Gastroesophageal sphincter (tissue), 4 donors: ENCODE measurements around the gene MGAT5B. TPM values are rescaled to one million over a fixed set of nuclear protein-coding genes. Genes with fewer than 3 reads are reported as not detected.
"Not testable (repeated sequence)": the region's sequence is repeated elsewhere in the genome, so short reads cannot be mapped to it uniquely, and the experiment has no call there.

ENCODE experiments used
- ATAC-seq: fragments of 150-250 bp; one replicate; pipeline ENCODE4 v1.9.1; 2016; ENCODE audit warnings: mild to moderate bottlenecking, moderate library complexity
- H3K27ac ChIP-seq, 4 donors: fragments of 200-600 bp; sonication (generic) in 3 of 4; 1 replicate in 3 of 4; 2 replicates in 1 of 4; pipeline ENCODE4 v1.5.1; 2016 to 2019
- H3K27me3 ChIP-seq: fragments of 200-600 bp; sonication (generic); one replicate; pipeline ENCODE4 v1.5.1; 2019
- H3K36me3 ChIP-seq, 2 donors: fragments of 200-600 bp; sonication (generic); one replicate each; pipeline ENCODE4 v1.5.1; 2019; ENCODE audit warnings: control low read depth in 1 of 2
- H3K4me1 ChIP-seq, 3 donors: fragments of 200-600 bp; sonication (generic); 1 replicate in 2 of 3; 2 replicates in 1 of 3; pipeline ENCODE4 v1.5.1; 2016 to 2019; ENCODE audit warnings: control low read depth in 2 of 3
- H3K4me3 ChIP-seq, 2 donors: fragments of 200-600 bp; sonication (generic); one replicate each; pipeline ENCODE4 v1.5.1; 2019; ENCODE audit warnings: mild to moderate bottlenecking in 1 of 2, moderate library complexity in 1 of 2
- H3K9me3 ChIP-seq, 3 donors: fragments of 200-600 bp; sonication (generic); one replicate each; pipeline ENCODE4 v1.5.1; 2017 to 2019; ENCODE audit warnings: control low read depth in 2 of 3
- EP300 ChIP-seq: sonication (generic); formaldehyde crosslinking; IDR thresholded peaks from one replicate; pipeline ENCODE4 v1.6.1; 2017; ENCODE audit warnings: antibody characterized with exemption, mild to moderate bottlenecking
- POLR2A ChIP-seq, 2 donors: fragments of 450-650 bp; IDR thresholded peaks; one replicate each; pipeline ENCODE4 v1.6.1; 2017; ENCODE audit warnings: antibody characterized with exemption in 2 of 2, mild to moderate bottlenecking in 2 of 2, moderate library complexity in 1 of 2
- POLR2AphosphoS5 ChIP-seq: sonication (generic); formaldehyde crosslinking; IDR thresholded peaks from one replicate; pipeline ENCODE4 v1.6.1; 2017; ENCODE audit warnings: antibody characterized with exemption
- WGBS, 2 donors: methylation state at CpG; one replicate each; pipeline ENCODE4 v1.1.5; 2018; ENCODE audit warnings: low coverage in 1 of 2; 5-methylcytosine and 5-hydroxymethylcytosine counted together
- total RNA-seq, 4 donors: library from RNA; depleted of rRNA; stranded (reverse); fragments of >200 nt; gene quantifications; one replicate each; pipeline ENCODE4 v1.1.0, GENCODE V29; 2016
- TF ChIP-seq, protein P1 (sequence below), 4 experiments: fragments of 200-600 bp in 2 of 4; fragments of 450-650 bp in 2 of 4; sonication (generic) in 1 of 4; IDR thresholded peaks; one replicate each; pipeline ENCODE4 v1.5.1; 2017 to 2019; ENCODE audit warnings: antibody characterized with exemption in 4 of 4, mild to moderate bottlenecking in 2 of 4, moderate library complexity in 2 of 4

Gene MGAT5B
- total RNA-seq, 4 donors from 2014 or later = 0.12 to 0.81 (median 0.29) TPM

DNA sequence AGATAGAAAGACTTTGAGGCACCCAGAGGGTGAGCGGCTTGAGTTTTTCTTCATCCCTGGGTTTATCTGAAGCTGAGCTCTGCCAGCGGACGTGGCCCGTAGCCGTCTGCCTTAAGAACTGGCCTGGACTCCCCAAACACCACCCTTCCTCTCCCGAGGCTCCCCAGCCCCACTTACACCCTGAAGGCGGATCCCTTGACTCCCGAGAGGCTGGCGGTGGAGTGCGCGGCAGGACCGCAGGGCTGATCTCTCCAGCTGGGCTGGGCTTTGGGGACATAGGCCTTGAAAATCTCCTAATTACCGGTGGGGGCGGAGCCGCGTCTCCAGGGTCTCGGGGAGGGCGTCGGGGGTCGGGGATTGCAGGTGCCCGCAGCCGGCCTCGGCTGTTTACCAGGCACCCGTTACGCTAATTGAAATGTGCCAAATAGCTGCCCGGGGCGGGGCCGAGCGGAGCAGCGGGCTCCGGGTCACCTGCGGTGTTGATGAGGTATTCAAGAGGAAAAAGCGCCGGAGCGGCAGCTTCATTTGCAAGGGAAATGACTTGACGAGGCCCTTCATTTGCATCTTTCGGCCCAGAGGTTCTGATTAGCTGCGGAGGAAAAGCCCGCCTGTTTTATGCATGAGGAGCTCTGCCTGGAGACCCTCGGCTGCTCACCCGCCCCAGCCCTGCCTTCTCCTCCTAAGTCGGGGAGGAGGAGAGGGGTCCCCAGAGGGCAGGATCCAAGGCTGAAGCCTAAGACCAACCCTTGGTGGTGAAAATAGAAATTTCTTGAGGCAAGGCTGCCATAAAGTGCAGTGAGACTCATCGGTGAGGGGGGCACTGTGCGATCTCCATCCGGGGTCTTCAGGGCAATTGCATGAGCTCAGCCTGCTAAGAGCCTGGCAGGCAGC, 100.7 kb downstream of the MGAT5B start:
- Histone ChIP-seq H3K4me3 (peak overlapping the region in 1 of 2 donors; percentile 32), H3K4me1 (peaks cover 0 to 16% (median 10%) of the 10 kb centered on the region in 3 donors), H3K9me3 (no peaks in the 10 kb centered on the region), H3K27me3 (peaks cover 70% of the 10 kb centered on the region), H3K36me3 (no peaks in the 10 kb centered on the region), H3K27ac (no peak overlapping the region)
- 2 to 27% methylated on average over 5 to 12 of the region's 45 CpGs for WGBS, 2 donors
- TF ChIP-seq POLR2A (IDR thresholded peaks at IDR 0.05) (no peak), EP300 (no peak), POLR2AphosphoS5 (no peak)
- TF ChIP-seq, protein P1, sequence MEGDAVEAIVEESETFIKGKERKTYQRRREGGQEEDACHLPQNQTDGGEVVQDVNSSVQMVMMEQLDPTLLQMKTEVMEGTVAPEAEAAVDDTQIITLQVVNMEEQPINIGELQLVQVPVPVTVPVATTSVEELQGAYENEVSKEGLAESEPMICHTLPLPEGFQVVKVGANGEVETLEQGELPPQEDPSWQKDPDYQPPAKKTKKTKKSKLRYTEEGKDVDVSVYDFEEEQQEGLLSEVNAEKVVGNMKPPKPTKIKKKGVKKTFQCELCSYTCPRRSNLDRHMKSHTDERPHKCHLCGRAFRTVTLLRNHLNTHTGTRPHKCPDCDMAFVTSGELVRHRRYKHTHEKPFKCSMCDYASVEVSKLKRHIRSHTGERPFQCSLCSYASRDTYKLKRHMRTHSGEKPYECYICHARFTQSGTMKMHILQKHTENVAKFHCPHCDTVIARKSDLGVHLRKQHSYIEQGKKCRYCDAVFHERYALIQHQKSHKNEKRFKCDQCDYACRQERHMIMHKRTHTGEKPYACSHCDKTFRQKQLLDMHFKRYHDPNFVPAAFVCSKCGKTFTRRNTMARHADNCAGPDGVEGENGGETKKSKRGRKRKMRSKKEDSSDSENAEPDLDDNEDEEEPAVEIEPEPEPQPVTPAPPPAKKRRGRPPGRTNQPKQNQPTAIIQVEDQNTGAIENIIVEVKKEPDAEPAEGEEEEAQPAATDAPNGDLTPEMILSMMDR (IDR thresholded peaks at IDR 0.05) = no peak
- no peak for ATAC-seq

DNA sequence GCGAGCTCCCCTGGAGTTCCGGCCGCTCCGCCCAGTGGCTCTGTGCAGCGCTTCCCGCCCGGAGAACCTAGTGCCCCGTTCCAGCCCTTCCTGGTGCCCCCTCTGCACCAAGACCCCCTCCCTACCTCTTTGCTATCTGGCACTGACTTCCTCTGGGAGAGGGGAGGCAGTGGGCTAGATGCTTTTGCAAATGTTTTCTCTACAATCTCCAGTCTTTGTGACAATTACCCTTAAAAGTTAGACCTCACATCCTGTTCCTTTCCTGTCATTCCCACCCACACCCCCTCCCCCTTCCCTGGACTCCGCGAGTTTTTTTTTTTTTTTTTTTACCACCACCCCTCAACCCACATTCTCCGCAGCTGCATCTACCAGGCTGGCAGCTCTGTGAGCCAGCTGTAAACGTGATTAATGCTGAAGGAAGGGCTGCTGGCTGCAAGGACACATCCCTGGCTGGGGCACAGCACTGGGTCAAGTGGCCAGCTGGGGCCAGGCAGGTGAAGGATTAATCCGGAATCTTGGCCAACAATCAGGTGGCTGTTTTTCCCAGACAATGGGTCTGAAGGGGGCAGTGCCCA, 101.5 kb downstream of the MGAT5B start:
- Histone ChIP-seq H3K4me3 (peak overlapping the region in 1 of 2 donors; percentile 32), H3K27me3 (peaks cover 71% of the 10 kb centered on the region), H3K4me1 (peaks cover 0 to 16% (median 10%) of the 10 kb centered on the region in 3 donors), H3K27ac (no peak overlapping the region), H3K9me3 (no peaks in the 10 kb centered on the region), H3K36me3 (no peaks in the 10 kb centered on the region)
- ATAC-seq = no peak
- whole genome bisulfite sequencing, 2 donors = 3 to 20% methylated on average over 1 to 9 of the region's 13 CpGs
- TF ChIP-seq POLR2AphosphoS5 = no peak
- TF ChIP-seq, protein P1 (IDR thresholded peaks at IDR 0.05) = no peak
- TF ChIP-seq POLR2A (IDR thresholded peaks at IDR 0.05) = no peak
- TF ChIP-seq EP300 = no peak

DNA sequence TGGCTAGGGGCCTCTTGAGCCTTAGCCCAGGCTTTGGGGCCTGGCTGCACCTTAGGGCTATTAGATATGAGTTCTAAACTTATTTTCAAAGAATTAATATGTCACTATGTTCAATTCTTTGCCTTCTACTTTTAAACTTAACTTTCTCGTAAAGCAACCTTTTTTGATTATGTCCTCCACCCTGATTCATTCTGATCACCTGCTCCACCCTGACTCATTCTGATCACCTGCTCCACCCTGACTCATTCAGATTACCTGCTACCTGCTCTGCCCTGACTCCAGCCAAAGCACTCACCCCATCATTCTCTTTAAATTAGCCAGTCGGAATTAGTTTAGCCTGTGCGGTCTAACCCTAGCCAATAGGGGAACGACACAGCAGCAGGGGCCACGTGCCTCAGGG, 102.0 kb downstream of the MGAT5B start:
- H3K27me3 ChIP-seq = peaks cover 77% of the 10 kb centered on the region
- WGBS, 2 donors = 81 to 94% methylated on average over 5 of the region's 5 CpGs

DNA sequence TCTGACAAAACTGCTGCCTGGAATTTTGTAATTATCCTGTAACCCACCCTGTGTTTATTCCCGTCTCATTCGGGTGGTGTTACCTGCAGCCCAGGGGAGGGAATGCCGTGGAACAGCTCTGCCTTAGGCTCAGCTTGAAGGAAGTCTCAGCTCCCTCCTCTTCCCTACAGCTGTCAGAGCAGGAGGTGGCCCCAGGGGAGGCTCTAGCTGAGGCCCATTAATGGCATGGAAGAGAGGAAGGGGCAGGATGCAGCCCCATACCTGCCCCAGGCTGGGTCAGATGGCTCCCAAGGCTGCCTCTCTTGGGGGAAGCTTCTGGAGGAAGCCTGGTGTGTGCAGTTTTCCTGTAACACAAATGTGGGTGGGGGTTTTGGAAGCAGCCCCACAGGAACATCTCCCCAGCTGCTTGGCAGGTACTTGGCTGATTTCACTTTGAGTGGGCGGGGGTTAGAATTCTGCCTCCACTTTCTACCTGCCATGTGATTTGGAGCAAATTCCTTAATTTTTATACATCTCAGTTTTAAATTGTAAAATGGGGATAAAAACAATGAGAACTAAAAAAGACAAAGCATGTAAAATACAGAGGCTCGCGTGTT, 103.9 kb downstream of the MGAT5B start:
- Histone ChIP-seq H3K36me3 (no peaks in the 10 kb centered on the region), H3K27me3 (peaks cover 62% of the 10 kb centered on the region), H3K27ac (no peak overlapping the region), H3K4me3 (no peak overlapping the region), H3K4me1 (peaks cover 0 to 16% (median 10%) of the 10 kb centered on the region in 3 donors), H3K9me3 (no peaks in the 10 kb centered on the region)
- ATAC-seq = no peak
- 85 to 92% methylated on average over 2 to 3 of the region's 6 CpGs for WGBS, 2 donors
- TF ChIP-seq POLR2AphosphoS5 = no peak
- TF ChIP-seq POLR2A (IDR thresholded peaks at IDR 0.05) = no peak
- TF ChIP-seq, protein P1 (IDR thresholded peaks at IDR 0.05) = no peak
- no peak for TF ChIP-seq EP300

More for the DNA sequence above, 102.0 kb downstream of the MGAT5B start:
- not testable (repeated sequence) for H3K27ac ChIP-seq, H3K4me3 ChIP-seq, H3K9me3 ChIP-seq, ATAC-seq, H3K36me3 ChIP-seq
- H3K4me1 ChIP-seq = peaks cover 0 to 16% (median 10%) of the 10 kb centered on the region in 3 donors

DNA sequence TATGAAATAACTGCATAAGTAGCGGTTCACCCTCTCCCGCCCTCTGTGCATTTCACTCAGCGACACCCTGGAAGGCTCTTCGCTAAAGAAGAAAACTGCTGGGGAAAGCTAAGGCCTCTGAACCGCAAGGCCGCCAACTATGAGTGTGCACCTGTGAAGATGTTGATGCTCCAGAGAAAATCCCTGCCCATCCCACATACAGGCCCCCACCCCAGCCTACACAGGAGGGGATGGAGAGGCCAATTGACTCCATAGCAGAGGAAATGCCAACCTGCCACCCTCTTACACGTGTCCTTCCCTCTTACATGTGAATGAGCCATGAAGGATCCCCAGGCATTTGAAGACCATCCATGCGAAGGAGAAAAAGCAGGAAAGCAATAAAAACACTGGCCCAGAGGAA, 104.8 kb downstream of the MGAT5B start:
- TF ChIP-seq POLR2AphosphoS5 (no peak), POLR2A (IDR thresholded peaks at IDR 0.05) (no peak), EP300 (no peak)
- TF ChIP-seq, protein P1 (IDR thresholded peaks at IDR 0.05) = no peak
- Histone ChIP-seq H3K36me3 (no peaks in the 10 kb centered on the region), H3K4me3 (no peak overlapping the region), H3K4me1 (peaks cover 0 to 16% (median 10%) of the 10 kb centered on the region in 3 donors), H3K27me3 (peaks cover 55% of the 10 kb centered on the region), H3K9me3 (no peaks in the 10 kb centered on the region), H3K27ac (no peak overlapping the region)
- 72 to 100% methylated on average over 1 to 2 of the region's 8 CpGs for WGBS, 2 donors
- ATAC-seq = no peak
